ENCODE data around the gene ELL3.
"Not testable (repeated sequence)": the region's sequence is repeated elsewhere in the genome, so short reads cannot be mapped to it uniquely, and the experiment has no call there.

DNA sequence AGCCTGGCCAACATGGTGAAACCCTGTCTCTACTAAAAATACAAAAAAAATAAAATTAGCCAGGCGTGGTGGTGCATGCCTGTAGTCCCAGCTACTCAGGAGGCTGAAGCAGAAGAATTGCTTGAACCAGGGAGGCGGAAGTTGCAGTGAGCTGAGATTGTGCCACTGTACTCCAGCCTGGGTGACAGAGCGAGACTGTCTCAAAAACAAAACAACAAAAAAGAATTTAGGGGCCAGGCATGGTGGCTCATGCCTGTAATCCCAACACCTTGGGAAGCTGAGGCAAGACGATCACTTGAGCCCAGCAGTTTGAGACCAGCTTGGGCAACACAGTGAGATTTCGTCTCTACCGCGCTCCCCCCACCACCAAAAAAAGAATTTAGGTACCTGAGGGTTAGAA lies 25.9 kb upstream of the ELL3 start:
- not testable (repeated sequence) for TF ChIP-seq EZH2 (IDR thresholded peaks at IDR 0.05; ENCODE audit: borderline replicate concordance, insufficient read depth, low read length, poor library complexity, severe bottlenecking)
- TF ChIP-seq, protein P1, sequence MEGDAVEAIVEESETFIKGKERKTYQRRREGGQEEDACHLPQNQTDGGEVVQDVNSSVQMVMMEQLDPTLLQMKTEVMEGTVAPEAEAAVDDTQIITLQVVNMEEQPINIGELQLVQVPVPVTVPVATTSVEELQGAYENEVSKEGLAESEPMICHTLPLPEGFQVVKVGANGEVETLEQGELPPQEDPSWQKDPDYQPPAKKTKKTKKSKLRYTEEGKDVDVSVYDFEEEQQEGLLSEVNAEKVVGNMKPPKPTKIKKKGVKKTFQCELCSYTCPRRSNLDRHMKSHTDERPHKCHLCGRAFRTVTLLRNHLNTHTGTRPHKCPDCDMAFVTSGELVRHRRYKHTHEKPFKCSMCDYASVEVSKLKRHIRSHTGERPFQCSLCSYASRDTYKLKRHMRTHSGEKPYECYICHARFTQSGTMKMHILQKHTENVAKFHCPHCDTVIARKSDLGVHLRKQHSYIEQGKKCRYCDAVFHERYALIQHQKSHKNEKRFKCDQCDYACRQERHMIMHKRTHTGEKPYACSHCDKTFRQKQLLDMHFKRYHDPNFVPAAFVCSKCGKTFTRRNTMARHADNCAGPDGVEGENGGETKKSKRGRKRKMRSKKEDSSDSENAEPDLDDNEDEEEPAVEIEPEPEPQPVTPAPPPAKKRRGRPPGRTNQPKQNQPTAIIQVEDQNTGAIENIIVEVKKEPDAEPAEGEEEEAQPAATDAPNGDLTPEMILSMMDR (IDR thresholded peaks at IDR 0.05; ENCODE audit: poor library complexity, severe bottlenecking): not testable (repeated sequence)
